Mesenchymal stem cell (in vitro differentiated cells and primary cell): Measurements from ENCODE around the gene GCAT.

Experiments used
- DNase-seq: peaks from one replicate; pipeline ENCODE4 v3.0.0-alpha.2; 2013
- H2AFZ ChIP-seq: one replicate; pipeline ENCODE4 v1.6.1; 2013; ENCODE audit warnings: low read depth, mild to moderate bottlenecking, control low read depth, inconsistent platforms, low read length, moderate library complexity
- H2AK5ac ChIP-seq: 2 replicates; pipeline ENCODE4 v1.6.1; 2013; ENCODE audit warnings: low read length, moderate library complexity, mild to moderate bottlenecking, inconsistent platforms; ENCODE audit not compliant: severe bottlenecking
- H2BK120ac ChIP-seq: one replicate; pipeline ENCODE4 v1.6.1; 2013; ENCODE audit warnings: low read depth, mild to moderate bottlenecking, inconsistent platforms, low read length, moderate library complexity
- H2BK12ac ChIP-seq, 2 experiments: one replicate each; pipeline ENCODE4 v1.6.1; 2013; ENCODE audit warnings: inconsistent platforms in 2 of 2, low read length in 2 of 2, mild to moderate bottlenecking in 2 of 2, moderate library complexity in 2 of 2, control low read depth in 1 of 2
- H2BK15ac ChIP-seq: one replicate; pipeline ENCODE4 v1.6.1; 2013; ENCODE audit warnings: mild to moderate bottlenecking, low read depth, inconsistent platforms; ENCODE audit not compliant: poor library complexity, severe bottlenecking
- H2BK5ac ChIP-seq: 2 replicates; pipeline ENCODE4 v1.6.1; 2013; ENCODE audit warnings: low read depth, mild to moderate bottlenecking, low read length, control low read depth, inconsistent platforms; ENCODE audit not compliant: poor library complexity, severe bottlenecking
- H3K14ac ChIP-seq, 2 experiments: one replicate each; pipeline ENCODE4 v1.6.1; 2013; ENCODE audit warnings: inconsistent platforms in 2 of 2, low read length in 2 of 2, control low read depth in 1 of 2, mild to moderate bottlenecking in 1 of 2, moderate library complexity in 1 of 2
- H3K18ac ChIP-seq, 2 experiments: one replicate each; pipeline ENCODE4 v1.6.1; 2013; ENCODE audit warnings: inconsistent platforms in 2 of 2, low read length in 2 of 2, control low read depth in 1 of 2, low read depth in 1 of 2, mild to moderate bottlenecking in 1 of 2
- H3K23ac ChIP-seq, 2 experiments: one replicate each; pipeline ENCODE4 v1.6.1; 2013; ENCODE audit warnings: inconsistent platforms in 2 of 2, low read length in 2 of 2, mild to moderate bottlenecking in 2 of 2, moderate library complexity in 2 of 2, control low read depth in 1 of 2
- H3K27ac ChIP-seq: 2 replicates; pipeline ENCODE4 v1.5.1; 2013; ENCODE audit warnings: mild to moderate bottlenecking, moderate library complexity, low read length, control low read depth, inconsistent platforms; ENCODE audit not compliant: poor library complexity, severe bottlenecking
- H3K27me3 ChIP-seq, 2 experiments: 2 replicates each; pipeline versions ENCODE4 v1.6.1 to v1.7.0; 2013; ENCODE audit warnings: low read length in 2 of 2, mild to moderate bottlenecking in 2 of 2, moderate library complexity in 2 of 2, control low read depth in 1 of 2, inconsistent platforms in 1 of 2; ENCODE audit not compliant: control insufficient read depth in 1 of 2, insufficient read depth in 1 of 2
- H3K36me3 ChIP-seq, 2 experiments: 2 replicates each; pipeline versions ENCODE4 v1.6.1 to v1.7.0; 2013; ENCODE audit warnings: low read length in 2 of 2, control low read depth in 1 of 2, inconsistent platforms in 1 of 2, low read depth in 1 of 2, mild to moderate bottlenecking in 1 of 2; ENCODE audit not compliant: insufficient read depth in 2 of 2, control insufficient read depth in 1 of 2
- H3K4ac ChIP-seq, 2 experiments: one replicate each; pipeline ENCODE4 v1.6.1; 2013; ENCODE audit warnings: inconsistent platforms in 2 of 2, low read length in 2 of 2, mild to moderate bottlenecking in 2 of 2, moderate library complexity in 2 of 2, control low read depth in 1 of 2, low read depth in 1 of 2
- H3K4me1 ChIP-seq: 2 replicates; pipeline ENCODE4 v1.6.1; 2013; ENCODE audit warnings: low read depth, low read length, control low read depth; ENCODE audit not compliant: control insufficient read depth, insufficient read depth
- H3K4me2 ChIP-seq: 2 replicates; pipeline ENCODE4 v1.6.1; 2013; ENCODE audit warnings: low read length, mild to moderate bottlenecking, inconsistent platforms; ENCODE audit not compliant: poor library complexity, severe bottlenecking
- H3K4me3 ChIP-seq, 2 experiments: 2 replicates each; pipeline versions ENCODE4 v1.5.1 to v1.7.0; 2013; ENCODE audit warnings: low read length in 2 of 2, mild to moderate bottlenecking in 2 of 2, control low read depth in 1 of 2, low read depth in 1 of 2; ENCODE audit not compliant: insufficient read depth in 1 of 2
- H3K79me1 ChIP-seq: replicated peaks from 2 replicates; pipeline ENCODE4 v1.6.1; 2013; ENCODE audit warnings: mild to moderate bottlenecking, control low read depth, low read length, inconsistent platforms; ENCODE audit not compliant: poor library complexity, severe bottlenecking
- H3K9ac ChIP-seq: 2 replicates; pipeline ENCODE4 v1.7.0; 2013; ENCODE audit warnings: mild to moderate bottlenecking, low read length, moderate library complexity
- H3K9me3 ChIP-seq: 2 replicates; pipeline ENCODE4 v1.7.0; 2013; ENCODE audit warnings: mild to moderate bottlenecking, low read length; ENCODE audit not compliant: control insufficient read depth
- H4K8ac ChIP-seq: one replicate; pipeline ENCODE4 v1.6.1; 2013; ENCODE audit warnings: inconsistent platforms, mild to moderate bottlenecking, low read length, moderate library complexity
- H4K91ac ChIP-seq: one replicate; pipeline ENCODE4 v1.6.1; 2013; ENCODE audit warnings: mild to moderate bottlenecking, low read length, inconsistent platforms
- WGBS: methylation state at CpG from one replicate; pipeline ENCODE4 v1.1.7; 2013; ENCODE audit warnings: mixed read lengths; 5-methylcytosine and 5-hydroxymethylcytosine counted together

Gene GCAT

GRCh38 chr22:37771081-37771480 lies 36.7 kb upstream of the GCAT start:
- H2AFZ ChIP-seq, result no peak overlapping the region
- no peak overlapping the region for H2AK5ac ChIP-seq
- H2BK15ac ChIP-seq, result no peak overlapping the region
- H3K9ac ChIP-seq, result no peak overlapping the region
- H3K14ac ChIP-seq, result no peak overlapping the region
- no peak overlapping the region for H3K23ac ChIP-seq
- no peak for DNase-seq
- no peak overlapping the region for H3K27ac ChIP-seq
- H3K4me3 ChIP-seq, result no peak overlapping the region
- peaks cover 71 to 84% of the 10 kb centered on the region in 2 experiments for H3K36me3 ChIP-seq
- peaks cover 2% of the 10 kb centered on the region for H3K79me1 ChIP-seq
- no peak overlapping the region for H3K4ac ChIP-seq
- H2BK5ac ChIP-seq, result no peak overlapping the region
- H2BK12ac ChIP-seq, result no peak overlapping the region
- H3K9me3 ChIP-seq, result no peaks in the 10 kb centered on the region
- no peak overlapping the region for H4K8ac ChIP-seq
- no peak overlapping the region for H3K18ac ChIP-seq
- H3K4me2 ChIP-seq, result no peak overlapping the region
- H4K91ac ChIP-seq, result no peak overlapping the region
- H3K4me1 ChIP-seq, result peaks cover 3% of the 10 kb centered on the region
- H2BK120ac ChIP-seq, result no peak overlapping the region
- 70% methylated on average over 4 of the region's 4 CpGs for WGBS
- no peaks in the 10 kb centered on the region for H3K27me3 ChIP-seq

GRCh38 chr22:37771702-37772427 lies 35.9 kb upstream of the GCAT start:
- Histone ChIP-seq H2AK5ac (no peak overlapping the region), H4K91ac (no peak overlapping the region), H3K23ac (no peak overlapping the region), H3K79me1 (peaks cover 2% of the 10 kb centered on the region), H2BK5ac (no peak overlapping the region), H4K8ac (no peak overlapping the region), H2BK15ac (no peak overlapping the region), H3K4me2 (no peak overlapping the region), H2BK120ac (no peak overlapping the region), H3K18ac (no peak overlapping the region), H3K9me3 (no peaks in the 10 kb centered on the region), H3K14ac (no peak overlapping the region), H3K27me3 (no peaks in the 10 kb centered on the region), H2BK12ac (no peak overlapping the region), H3K36me3 (peaks cover 68 to 82% of the 10 kb centered on the region in 2 experiments), H3K4me3 (no peak overlapping the region), H3K4ac (no peak overlapping the region), H3K4me1 (peaks cover 6% of the 10 kb centered on the region), H2AFZ (no peak overlapping the region), H3K27ac (no peak overlapping the region), H3K9ac (no peak overlapping the region)
- WGBS, result 94% methylated on average over 16 of the region's 17 CpGs
- no peak for DNase-seq

GRCh38 chr22:37774728-37775127 lies 33.0 kb upstream of the GCAT start:
- H4K91ac ChIP-seq, result no peak overlapping the region
- H3K27me3 ChIP-seq, result no peaks in the 10 kb centered on the region
- no peak overlapping the region for H3K4me2 ChIP-seq
- H3K18ac ChIP-seq, result no peak overlapping the region
- H2BK12ac ChIP-seq, result peak overlapping the region in 1 of 2 experiments; percentile 18
- peak overlapping the region in 1 of 2 experiments; percentile 16 for H3K4ac ChIP-seq
- peaks cover 48 to 56% of the 10 kb centered on the region in 2 experiments for H3K36me3 ChIP-seq
- no peak overlapping the region for H2BK120ac ChIP-seq
- H3K4me1 ChIP-seq, result peaks cover 11% of the 10 kb centered on the region
- no peak overlapping the region for H3K14ac ChIP-seq
- no peak overlapping the region for H2AFZ ChIP-seq
- H4K8ac ChIP-seq, result no peak overlapping the region
- H3K4me3 ChIP-seq, result no peak overlapping the region
- peak overlapping the region; percentile 7 for H3K9ac ChIP-seq
- no peaks in the 10 kb centered on the region for H3K9me3 ChIP-seq
- WGBS, result 96% methylated on average over 3 of the region's 3 CpGs
- no peak overlapping the region for H3K27ac ChIP-seq
- H2AK5ac ChIP-seq, result no peak overlapping the region
- no peak for DNase-seq
- H2BK5ac ChIP-seq, result no peak overlapping the region
- no peak overlapping the region for H3K23ac ChIP-seq
- peaks cover 2% of the 10 kb centered on the region for H3K79me1 ChIP-seq
- no peak overlapping the region for H2BK15ac ChIP-seq

- 81% methylated on average over 13 of the region's 17 CpGs for WGBS
- peak overlapping the region; percentile 63 to 70 for H3K18ac ChIP-seq
- no peak overlapping the region for H3K4ac ChIP-seq
- H3K4me1 ChIP-seq, result peaks cover 11% of the 10 kb centered on the region
- no peak overlapping the region for H2BK12ac ChIP-seq
- no peak overlapping the region for H3K4me2 ChIP-seq
- H4K8ac ChIP-seq, result peak overlapping the region; percentile 43
- H3K23ac ChIP-seq, result no peak overlapping the region
- H2BK120ac ChIP-seq, result no peak overlapping the region
- peak overlapping the region; percentile 44 for H4K91ac ChIP-seq
- no peak overlapping the region for H2BK15ac ChIP-seq
- peaks cover 2% of the 10 kb centered on the region for H3K79me1 ChIP-seq
- H3K9me3 ChIP-seq, result no peaks in the 10 kb centered on the region
- H2AK5ac ChIP-seq, result peak overlapping the region; percentile 52
- H3K14ac ChIP-seq, result peak overlapping the region in 1 of 2 experiments; percentile 62
- peak; percentile 83 for DNase-seq
- H3K27ac ChIP-seq, result no peak overlapping the region
- H3K4me3 ChIP-seq, result no peak overlapping the region
- no peak overlapping the region for H2AFZ ChIP-seq
- H3K9ac ChIP-seq, result peak overlapping the region; percentile 53
- no peaks in the 10 kb centered on the region for H3K27me3 ChIP-seq
- H3K36me3 ChIP-seq, result peaks cover 46 to 52% of the 10 kb centered on the region in 2 experiments
- H2BK5ac ChIP-seq, result no peak overlapping the region
Observed at GRCh38 chr22:37775785-37776638, 31.7 kb upstream of the GCAT start.
